ENCODE results near the gene ZNF580.

Gene ZNF580

GRCh38 chr19:55643003-55643886, 2.4 kb downstream of the ZNF580 start, which contains the start of gene ZNF581:
TSS of gene ZNF581 (plus strand) at chr19:55643649. CDS start at chr19:55644572, 923 bp downstream.
- Histone ChIP-seq H3K36me3 (ENCODE audit: control insufficient read depth, insufficient read depth, low read length, severe bottlenecking) (peaks cover 16% of the 10 kb centered on the region), H3K4me1 (ENCODE audit: control insufficient read depth, insufficient read depth, low read length) (peaks cover 54% of the 10 kb centered on the region), H3K4me3 (ENCODE audit: low read length) (peak within 1 kb of the TSS; percentile 92), H3K9me3 (ENCODE audit: control insufficient read depth, low read length) (no peaks in the 10 kb centered on the region), H3K27me3 (replicated peaks; ENCODE audit: control insufficient read depth, insufficient read depth, low read length) (no peaks in the 10 kb centered on the region), H3K9ac (ENCODE audit: low read length) (peak within 1 kb of the TSS; percentile 91)
- DNase-seq (ENCODE audit: low read depth), result peak; percentile 89

GRCh38 chr19:55643887-55644176, 3.0 kb downstream of the ZNF580 start:
- Histone ChIP-seq H3K9me3 (ENCODE audit: control insufficient read depth, low read length) (no peaks in the 10 kb centered on the region), H3K27me3 (replicated peaks; ENCODE audit: control insufficient read depth, insufficient read depth, low read length) (no peaks in the 10 kb centered on the region), H3K9ac (ENCODE audit: low read length) (peak overlapping the region; percentile 91), H3K4me1 (ENCODE audit: control insufficient read depth, insufficient read depth, low read length) (peaks cover 52% of the 10 kb centered on the region), H3K36me3 (ENCODE audit: control insufficient read depth, insufficient read depth, low read length, severe bottlenecking) (peaks cover 13% of the 10 kb centered on the region), H3K4me3 (ENCODE audit: low read length) (peak overlapping the region; percentile 92)
- no peak for DNase-seq (ENCODE audit: low read depth)

- Histone ChIP-seq H3K4me1 (ENCODE audit: control insufficient read depth, insufficient read depth, low read length) (peaks cover 52% of the 10 kb centered on the region), H3K9me3 (ENCODE audit: control insufficient read depth, low read length) (no peaks in the 10 kb centered on the region), H3K9ac (ENCODE audit: low read length) (peak overlapping the region; percentile 91), H3K4me3 (ENCODE audit: low read length) (peak overlapping the region; percentile 92), H3K27me3 (replicated peaks; ENCODE audit: control insufficient read depth, insufficient read depth, low read length) (no peaks in the 10 kb centered on the region), H3K36me3 (ENCODE audit: control insufficient read depth, insufficient read depth, low read length, severe bottlenecking) (peaks cover 13% of the 10 kb centered on the region)
- no peak for DNase-seq (ENCODE audit: low read depth)
These were observed 3.5 kb downstream of the ZNF580 start for GRCh38 chr19:55644191-55644833.

GRCh38 chr19:55644842-55645511, 4.2 kb downstream of the ZNF580 start:
- Histone ChIP-seq H3K36me3 (ENCODE audit: control insufficient read depth, insufficient read depth, low read length, severe bottlenecking) (peaks cover 13% of the 10 kb centered on the region), H3K4me3 (ENCODE audit: low read length) (peak overlapping the region; percentile 92), H3K4me1 (ENCODE audit: control insufficient read depth, insufficient read depth, low read length) (peaks cover 48% of the 10 kb centered on the region), H3K27me3 (replicated peaks; ENCODE audit: control insufficient read depth, insufficient read depth, low read length) (no peaks in the 10 kb centered on the region), H3K9me3 (ENCODE audit: control insufficient read depth, low read length) (no peaks in the 10 kb centered on the region), H3K9ac (ENCODE audit: low read length) (peak overlapping the region; percentile 91)
- no peak for DNase-seq (ENCODE audit: low read depth)

- H3K9ac ChIP-seq (ENCODE audit: low read length), result no peak overlapping the region
- H3K4me1 ChIP-seq (ENCODE audit: control insufficient read depth, insufficient read depth, low read length), result peaks cover 42% of the 10 kb centered on the region
- H3K27me3 ChIP-seq (replicated peaks; ENCODE audit: control insufficient read depth, insufficient read depth, low read length), result no peaks in the 10 kb centered on the region
- H3K9me3 ChIP-seq (ENCODE audit: control insufficient read depth, low read length), result no peaks in the 10 kb centered on the region
- peaks cover 13% of the 10 kb centered on the region for H3K36me3 ChIP-seq (ENCODE audit: control insufficient read depth, insufficient read depth, low read length, severe bottlenecking)
- H3K4me3 ChIP-seq (ENCODE audit: low read length), result no peak overlapping the region
- DNase-seq (ENCODE audit: low read depth), result no peak
These were observed 4.7 kb downstream of the ZNF580 start for GRCh38 chr19:55645512-55645881.

- Histone ChIP-seq H3K27me3 (replicated peaks; ENCODE audit: control insufficient read depth, insufficient read depth, low read length) (no peaks in the 10 kb centered on the region), H3K4me3 (ENCODE audit: low read length) (peak overlapping the region; percentile 89), H3K4me1 (ENCODE audit: control insufficient read depth, insufficient read depth, low read length) (peaks cover 40% of the 10 kb centered on the region), H3K36me3 (ENCODE audit: control insufficient read depth, insufficient read depth, low read length, severe bottlenecking) (peaks cover 13% of the 10 kb centered on the region), H3K9ac (ENCODE audit: low read length) (peak overlapping the region; percentile 95), H3K9me3 (ENCODE audit: control insufficient read depth, low read length) (no peaks in the 10 kb centered on the region)
- no peak for DNase-seq (ENCODE audit: low read depth)
These were observed 6.3 kb downstream of the ZNF580 start for GRCh38 chr19:55646889-55647731.

GRCh38 chr19:55647732-55648584, 7.2 kb downstream of the ZNF580 start, which contains the start of gene CCDC106:
TSS of gene CCDC106 (plus strand) at chr19:55648212. CDS start at chr19:55649047, 835 bp downstream.
- H3K36me3 ChIP-seq (ENCODE audit: control insufficient read depth, insufficient read depth, low read length, severe bottlenecking), result peaks cover 17% of the 10 kb centered on the region

GRCh38 chr19:55648585-55649267, 7.9 kb downstream of the ZNF580 start:
- H3K36me3 ChIP-seq (ENCODE audit: control insufficient read depth, insufficient read depth, low read length, severe bottlenecking), result peaks cover 17% of the 10 kb centered on the region
- H3K27me3 ChIP-seq (replicated peaks; ENCODE audit: control insufficient read depth, insufficient read depth, low read length), result no peaks in the 10 kb centered on the region
- DNase-seq (ENCODE audit: low read depth), result no peak
- H3K9me3 ChIP-seq (ENCODE audit: control insufficient read depth, low read length), result no peaks in the 10 kb centered on the region
- peak overlapping the region; percentile 95 for H3K9ac ChIP-seq (ENCODE audit: low read length)
- H3K4me1 ChIP-seq (ENCODE audit: control insufficient read depth, insufficient read depth, low read length), result peaks cover 30% of the 10 kb centered on the region
- H3K4me3 ChIP-seq (ENCODE audit: low read length), result peak overlapping the region; percentile 89

More at GRCh38 chr19:55647732-55648584, 7.2 kb downstream of the ZNF580 start, which contains the start of gene CCDC106:
- H3K4me1 ChIP-seq (ENCODE audit: control insufficient read depth, insufficient read depth, low read length), result peaks cover 34% of the 10 kb centered on the region
- DNase-seq (ENCODE audit: low read depth), result peak; percentile 86
- no peaks in the 10 kb centered on the region for H3K9me3 ChIP-seq (ENCODE audit: control insufficient read depth, low read length)
- peak within 1 kb of the TSS; percentile 95 for H3K9ac ChIP-seq (ENCODE audit: low read length)
- H3K27me3 ChIP-seq (replicated peaks; ENCODE audit: control insufficient read depth, insufficient read depth, low read length), result no peaks in the 10 kb centered on the region
- peak within 1 kb of the TSS; percentile 89 for H3K4me3 ChIP-seq (ENCODE audit: low read length)

GRCh38 chr19:55649268-55650125, 8.7 kb downstream of the ZNF580 start:
- no peak for DNase-seq (ENCODE audit: low read depth)
- Histone ChIP-seq H3K27me3 (replicated peaks; ENCODE audit: control insufficient read depth, insufficient read depth, low read length) (no peaks in the 10 kb centered on the region), H3K36me3 (ENCODE audit: control insufficient read depth, insufficient read depth, low read length, severe bottlenecking) (peaks cover 16% of the 10 kb centered on the region), H3K9me3 (ENCODE audit: control insufficient read depth, low read length) (no peaks in the 10 kb centered on the region), H3K9ac (ENCODE audit: low read length) (peak overlapping the region; percentile 95), H3K4me3 (ENCODE audit: low read length) (peak overlapping the region; percentile 89), H3K4me1 (ENCODE audit: control insufficient read depth, insufficient read depth, low read length) (peaks cover 26% of the 10 kb centered on the region)

All from adipocyte (in vitro differentiated cells).